Stomach smooth muscle (tissue), 2 donors: Measurements from ENCODE around the gene CBX3.
A peak's percentile ranks its signal among the peaks of the same experiment; 100 is the strongest.
"Not testable (repeated sequence)": the region's sequence is repeated elsewhere in the genome, so short reads cannot be mapped to it uniquely, and the experiment has no call there.

Source experiments
- H3K27ac ChIP-seq: one replicate; pipeline ENCODE4 v1.7.0; 2013; ENCODE audit warnings: mild to moderate bottlenecking, low read length, inconsistent platforms
- H3K27me3 ChIP-seq, 2 donors: one replicate each; pipeline ENCODE4 v1.7.0; 2013; ENCODE audit warnings: low read length in 2 of 2; ENCODE audit not compliant: insufficient read depth in 2 of 2, control insufficient read depth in 1 of 2
- H3K36me3 ChIP-seq, 2 donors: one replicate each; pipeline ENCODE4 v1.7.0; 2013; ENCODE audit warnings: low read length in 2 of 2; ENCODE audit not compliant: control insufficient read depth in 2 of 2, insufficient read depth in 2 of 2
- H3K4me1 ChIP-seq: one replicate; pipeline ENCODE4 v1.7.0; 2013; ENCODE audit warnings: low read length; ENCODE audit not compliant: control insufficient read depth, insufficient read depth
- H3K4me3 ChIP-seq, 2 donors: one replicate each; pipeline ENCODE4 v1.7.0; 2013; ENCODE audit warnings: low read length in 2 of 2
- H3K9ac ChIP-seq, 2 donors: one replicate each; pipeline ENCODE4 v1.7.0; 2013; ENCODE audit warnings: low read length in 2 of 2, mild to moderate bottlenecking in 1 of 2
- H3K9me3 ChIP-seq, 2 donors: one replicate each; pipeline ENCODE4 v1.7.0; 2013; ENCODE audit warnings: low read length in 2 of 2; ENCODE audit not compliant: control insufficient read depth in 2 of 2
- donor health status: healthy.
- donor health status: Pancreatic carcinoma.

The CBX3 gene

DNA sequence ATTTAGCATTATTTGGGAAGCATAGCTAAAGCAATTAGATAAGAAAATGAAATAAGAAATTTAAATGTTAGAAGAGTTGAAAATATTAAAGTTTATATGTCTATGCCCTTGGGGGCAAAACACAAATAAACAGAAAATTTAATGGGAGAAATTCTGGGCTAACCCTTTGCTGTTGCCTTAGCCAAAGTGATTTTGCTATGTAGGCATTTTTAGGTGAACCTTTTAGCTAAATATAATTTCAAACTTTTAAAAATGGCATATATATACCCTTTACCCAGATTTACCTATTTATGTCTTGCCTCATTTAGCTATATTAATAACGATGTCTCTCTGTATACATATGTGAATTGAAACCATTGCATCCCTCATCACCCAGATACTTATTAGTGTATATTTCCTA, 29.5 kb upstream of the CBX3 start:
- H3K36me3 ChIP-seq, result peaks cover 0 to 2% of the 10 kb centered on the region in 2 donors
- no peaks in the 10 kb centered on the region for H3K27me3 ChIP-seq
- no peak overlapping the region for H3K4me3 ChIP-seq
- no peaks in the 10 kb centered on the region for H3K9me3 ChIP-seq
- no peak overlapping the region for H3K9ac ChIP-seq
- H3K4me1 ChIP-seq, result no peaks in the 10 kb centered on the region
- no peak overlapping the region for H3K27ac ChIP-seq

DNA sequence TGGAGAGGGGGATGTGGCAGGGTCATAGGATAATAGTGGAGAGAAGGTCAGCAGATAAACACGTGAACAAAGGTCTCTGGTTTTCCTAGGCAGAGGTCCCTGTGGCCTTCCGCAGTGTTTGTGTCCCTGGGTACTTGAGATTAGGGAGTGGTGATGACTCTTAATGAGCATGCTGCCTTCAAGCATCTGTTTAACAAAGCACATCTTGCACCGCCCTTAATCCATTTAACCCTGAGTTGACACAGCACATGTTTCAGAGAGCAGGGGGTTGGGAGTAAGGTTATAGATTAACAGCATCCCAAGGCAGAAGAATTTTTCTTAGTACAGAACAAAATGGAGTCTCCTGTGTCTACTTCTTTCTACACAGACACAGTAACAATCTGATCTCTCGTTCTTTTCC, 25.6 kb upstream of the CBX3 start:
- not testable (repeated sequence) for H3K27ac ChIP-seq, H3K4me1 ChIP-seq, H3K4me3 ChIP-seq, H3K9me3 ChIP-seq, H3K27me3 ChIP-seq, H3K9ac ChIP-seq, H3K36me3 ChIP-seq

DNA sequence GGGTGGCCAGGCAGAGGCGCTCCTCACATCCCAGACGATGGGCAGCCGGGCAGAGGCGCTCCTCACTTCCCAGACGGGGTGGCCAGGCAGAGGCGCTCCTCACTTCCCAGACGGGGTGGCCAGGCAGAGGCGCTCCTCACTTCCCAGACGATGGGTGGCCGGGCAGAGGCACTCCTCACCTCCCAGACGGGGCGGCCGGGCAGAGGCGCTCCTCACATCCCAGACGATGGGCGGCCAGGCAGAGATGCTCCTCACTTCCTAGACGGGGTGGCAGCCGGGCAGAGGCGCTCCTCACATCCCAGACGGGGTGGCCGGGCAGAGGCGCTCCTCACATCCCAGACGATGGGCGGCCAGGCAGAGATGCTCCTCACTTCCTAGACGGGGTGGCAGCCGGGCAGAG, 24.8 kb upstream of the CBX3 start:
- not testable (repeated sequence) for H3K4me1 ChIP-seq, H3K27ac ChIP-seq, H3K9ac ChIP-seq, H3K4me3 ChIP-seq, H3K36me3 ChIP-seq, H3K27me3 ChIP-seq, H3K9me3 ChIP-seq

DNA sequence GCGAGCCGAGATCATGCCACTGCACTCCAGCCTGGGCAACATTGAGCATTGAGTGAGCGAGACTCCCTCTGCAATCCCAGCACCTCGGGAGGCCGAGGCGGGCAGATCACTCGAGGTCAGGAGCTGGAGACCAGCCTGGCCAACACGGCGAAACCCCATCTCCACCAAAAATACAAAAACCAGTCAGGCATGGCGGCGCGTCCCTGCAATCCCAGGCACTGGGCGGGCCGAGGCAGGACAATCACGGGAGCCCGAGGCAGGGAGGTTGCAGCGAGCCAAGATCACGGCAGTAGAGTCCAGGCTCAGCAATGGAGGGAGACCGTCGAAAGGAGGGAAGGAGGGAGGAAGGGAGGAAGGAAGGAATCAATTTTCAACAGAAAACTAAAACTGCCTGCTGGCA, 24.3 kb upstream of the CBX3 start:
- H3K27me3 ChIP-seq, H3K36me3 ChIP-seq, H3K27ac ChIP-seq, H3K4me3 ChIP-seq, H3K9ac ChIP-seq, H3K9me3 ChIP-seq, H3K4me1 ChIP-seq: not testable (repeated sequence)

DNA sequence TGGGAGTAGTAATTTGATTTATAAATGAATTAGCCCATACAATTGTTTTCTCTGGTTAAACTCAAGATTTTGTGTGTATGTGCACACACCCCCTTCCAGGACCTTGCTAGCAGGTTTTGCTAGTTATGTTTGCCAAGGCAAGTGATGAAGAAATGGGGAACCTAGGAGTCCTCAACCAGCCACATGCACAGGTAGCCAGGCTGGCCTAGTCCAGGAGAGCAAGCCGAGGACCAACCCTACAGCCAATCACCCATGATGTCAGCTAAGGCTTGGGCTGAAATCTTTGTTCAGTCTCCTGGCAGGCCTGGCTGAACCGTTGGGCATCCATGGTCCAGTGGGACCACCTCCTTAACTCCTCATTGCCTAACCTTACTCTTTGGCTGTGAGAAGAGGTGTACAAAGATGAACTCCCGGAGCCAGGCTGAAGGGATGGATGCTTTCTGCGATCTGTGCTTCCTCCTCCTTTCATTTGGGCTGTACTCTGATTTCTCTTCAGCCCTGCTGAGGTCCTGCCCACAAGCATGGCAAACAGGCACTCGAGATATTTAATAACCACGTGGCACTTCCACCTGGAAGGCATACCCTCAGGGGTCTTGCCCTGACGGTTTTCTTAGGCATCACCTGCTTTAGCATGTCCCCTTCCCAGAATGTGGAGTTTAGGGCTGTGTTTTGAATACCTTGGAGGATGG, 23.1 kb upstream of the CBX3 start:
- Histone ChIP-seq H3K4me1 (peaks cover 8% of the 10 kb centered on the region), H3K9ac (no peak overlapping the region), H3K27ac (no peak overlapping the region), H3K27me3 (peaks cover 0 to 2% of the 10 kb centered on the region in 2 donors), H3K4me3 (no peak overlapping the region), H3K36me3 (no peaks in the 10 kb centered on the region), H3K9me3 (no peaks in the 10 kb centered on the region)

DNA sequence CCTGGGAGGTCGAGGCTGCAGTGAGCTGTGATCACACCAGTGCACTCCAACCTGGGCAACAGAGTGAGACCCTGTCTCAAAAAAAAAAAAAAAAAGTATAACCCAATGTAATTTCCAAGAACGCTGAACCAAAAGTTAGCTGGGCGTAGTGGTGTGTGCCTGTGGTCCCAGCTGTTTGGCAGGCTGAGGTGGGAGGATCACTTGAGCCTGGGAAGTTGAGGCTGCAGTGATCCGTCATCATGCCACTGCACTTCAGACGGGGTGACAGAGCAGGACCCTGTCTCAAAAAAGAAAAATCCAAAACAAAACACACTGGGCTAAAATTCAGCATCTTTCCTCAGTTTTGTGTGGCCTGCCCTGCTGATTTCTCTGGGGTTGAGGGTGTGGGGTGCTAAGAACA, 22.1 kb upstream of the CBX3 start:
- H3K4me1 ChIP-seq, result peaks cover 8% of the 10 kb centered on the region
- H3K9me3 ChIP-seq, result no peaks in the 10 kb centered on the region
- no peak overlapping the region for H3K9ac ChIP-seq
- H3K27me3 ChIP-seq, result peaks cover 0 to 2% of the 10 kb centered on the region in 2 donors
- no peaks in the 10 kb centered on the region for H3K36me3 ChIP-seq
- no peak overlapping the region for H3K27ac ChIP-seq
- no peak overlapping the region for H3K4me3 ChIP-seq

DNA sequence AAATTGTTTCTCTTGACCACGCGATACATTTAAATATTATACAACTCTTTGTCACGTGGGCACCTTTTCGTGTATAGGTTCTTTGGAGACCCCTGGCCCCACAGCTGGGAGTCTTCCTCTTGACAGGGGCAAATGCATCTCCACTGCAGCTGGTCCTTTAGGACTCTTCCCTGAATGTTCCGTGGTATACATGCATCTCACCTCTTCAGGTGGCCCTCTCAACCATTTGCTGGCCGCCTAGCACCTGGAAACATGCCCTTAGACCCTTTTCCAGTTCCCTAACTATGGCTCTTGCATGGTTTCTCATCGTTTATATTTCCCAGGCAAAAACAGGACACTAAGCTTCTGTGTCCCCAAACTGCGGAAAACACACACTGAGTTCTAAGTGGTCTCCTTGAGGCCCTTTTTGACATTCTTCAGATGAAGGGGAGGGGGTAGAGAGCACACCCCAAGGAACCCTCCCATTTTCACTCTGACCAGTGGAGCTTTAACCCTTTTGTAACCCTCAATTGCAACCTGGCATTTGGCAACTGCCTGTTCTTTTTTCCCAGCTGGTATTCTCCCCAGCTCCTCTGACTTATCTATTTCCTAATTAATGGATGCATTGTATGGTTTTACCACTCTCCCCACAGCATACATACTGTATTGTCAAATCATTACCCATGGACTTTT, 21.6 kb upstream of the CBX3 start:
- Histone ChIP-seq H3K27ac (no peak overlapping the region), H3K9me3 (no peaks in the 10 kb centered on the region), H3K9ac (no peak overlapping the region), H3K36me3 (peaks cover 0 to 1% of the 10 kb centered on the region in 2 donors), H3K4me3 (no peak overlapping the region), H3K27me3 (peaks cover 0 to 2% of the 10 kb centered on the region in 2 donors), H3K4me1 (peaks cover 8% of the 10 kb centered on the region)

DNA sequence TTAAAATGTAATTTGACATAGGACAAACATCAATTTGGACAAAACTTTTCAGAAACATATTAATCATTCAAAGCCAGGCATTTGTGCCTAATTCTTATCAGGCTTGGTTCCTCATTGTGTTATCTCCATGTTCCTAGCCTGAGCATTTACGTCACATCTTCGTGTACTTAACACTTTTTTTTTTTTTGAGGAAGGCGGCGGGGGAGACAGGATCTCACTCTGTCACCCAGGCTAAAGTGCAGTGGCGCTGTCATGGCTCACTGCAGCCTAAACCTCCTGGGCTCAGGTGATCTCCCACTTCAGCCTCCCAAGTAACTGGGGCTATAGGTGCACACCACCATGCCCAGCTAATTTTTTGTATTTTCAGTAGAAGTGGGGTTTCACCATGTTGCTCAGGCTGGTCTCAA, 20.8 kb upstream of the CBX3 start:
- Histone ChIP-seq H3K27ac (no peak overlapping the region), H3K9me3 (no peaks in the 10 kb centered on the region), H3K9ac (no peak overlapping the region), H3K4me3 (no peak overlapping the region), H3K36me3 (peaks cover 0 to 4% of the 10 kb centered on the region in 2 donors), H3K27me3 (peaks cover 0 to 2% of the 10 kb centered on the region in 2 donors), H3K4me1 (peaks cover 8% of the 10 kb centered on the region)

DNA sequence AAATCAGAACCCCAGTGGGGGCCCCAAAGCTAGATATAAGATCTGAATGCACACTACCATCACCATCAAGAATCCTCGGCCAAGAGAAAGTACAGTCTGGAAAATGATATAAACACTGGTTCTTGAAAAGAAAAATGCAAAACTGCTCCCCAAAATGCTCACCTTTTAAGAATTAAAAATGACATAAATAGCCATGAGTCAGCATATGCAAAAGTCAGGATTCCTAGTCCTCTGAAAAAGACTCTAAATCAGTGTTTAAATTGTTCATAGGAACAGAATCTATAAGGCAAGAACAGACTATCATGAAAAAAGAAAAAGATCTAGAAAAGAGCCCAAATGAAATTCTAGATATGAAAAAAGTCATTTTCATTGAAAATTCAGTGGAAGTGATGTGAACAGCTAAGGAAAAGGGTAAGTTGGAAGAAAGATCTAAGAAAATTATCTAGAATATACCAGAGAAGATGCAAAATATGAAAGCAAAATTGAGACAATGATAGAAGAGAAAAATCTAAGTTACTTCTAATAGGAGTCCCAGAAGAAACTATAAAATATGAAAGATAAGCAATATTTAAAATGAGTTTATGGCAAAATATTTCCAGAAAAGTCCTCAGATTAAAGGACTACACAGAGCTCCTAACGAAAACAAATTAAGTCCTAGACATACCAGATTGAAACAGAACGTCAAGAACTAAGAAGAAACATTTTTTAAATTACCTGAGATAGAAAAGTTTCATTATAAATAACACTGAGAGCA, 19.9 kb upstream of the CBX3 start:
- Histone ChIP-seq H3K36me3 (peaks cover 4% of the 10 kb centered on the region in 2 donors), H3K27ac (no peak overlapping the region), H3K4me1 (peaks cover 8% of the 10 kb centered on the region), H3K9me3 (no peaks in the 10 kb centered on the region), H3K27me3 (peaks cover 0 to 2% of the 10 kb centered on the region in 2 donors), H3K4me3 (no peak overlapping the region), H3K9ac (no peak overlapping the region)

DNA sequence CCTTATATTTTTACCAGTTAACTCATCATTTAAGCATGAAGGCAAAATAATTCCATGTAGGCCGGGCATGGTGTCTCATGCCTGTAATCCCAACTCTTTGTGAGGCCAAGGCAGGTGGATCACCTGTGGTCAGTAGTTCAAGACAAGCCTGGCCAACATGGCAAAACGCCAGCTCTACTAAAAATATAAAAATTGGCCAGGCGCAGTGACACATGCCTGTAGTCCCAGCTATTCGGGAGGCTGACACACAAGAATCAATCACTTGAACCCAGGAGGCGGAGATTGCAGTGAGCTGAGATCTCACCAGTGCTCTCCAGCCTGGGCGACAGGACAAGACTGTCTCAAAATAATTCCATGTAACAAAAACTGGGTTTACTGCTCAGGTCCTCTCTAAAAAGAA, 19.3 kb upstream of the CBX3 start:
- H3K9ac ChIP-seq, result no peak overlapping the region
- peaks cover 8% of the 10 kb centered on the region for H3K4me1 ChIP-seq
- no peak overlapping the region for H3K4me3 ChIP-seq
- H3K36me3 ChIP-seq, result peaks cover 4% of the 10 kb centered on the region in 2 donors
- no peaks in the 10 kb centered on the region for H3K9me3 ChIP-seq
- H3K27me3 ChIP-seq, result peaks cover 0 to 2% of the 10 kb centered on the region in 2 donors
- H3K27ac ChIP-seq, result no peak overlapping the region

DNA sequence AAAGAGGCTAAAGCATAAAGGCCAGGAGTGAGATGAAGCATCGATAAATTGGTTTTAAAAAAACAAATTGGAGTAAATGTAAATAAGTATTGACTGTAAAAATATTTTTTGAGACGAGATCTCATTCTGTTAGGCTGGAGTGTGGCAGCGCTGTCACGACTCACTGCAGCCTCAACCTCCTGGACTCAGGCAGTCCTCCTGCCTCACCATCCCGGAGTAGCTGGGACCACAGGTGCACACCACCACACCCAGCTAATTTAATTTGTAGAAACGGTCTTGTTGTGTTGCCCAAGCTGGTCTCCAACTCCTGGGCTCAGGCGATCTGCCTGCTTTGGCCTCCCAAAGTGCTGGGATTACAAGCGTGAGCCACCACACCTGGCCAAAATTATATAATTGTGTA, 18.8 kb upstream of the CBX3 start:
- no peaks in the 10 kb centered on the region for H3K9me3 ChIP-seq
- peaks cover 0 to 2% of the 10 kb centered on the region in 2 donors for H3K27me3 ChIP-seq
- peaks cover 4% of the 10 kb centered on the region in 2 donors for H3K36me3 ChIP-seq
- no peak overlapping the region for H3K9ac ChIP-seq
- no peak overlapping the region for H3K4me3 ChIP-seq
- peak overlapping the region; percentile 11 for H3K27ac ChIP-seq
- peaks cover 8% of the 10 kb centered on the region for H3K4me1 ChIP-seq
